Nasal cavity respiratory epithelium epithelial cell of viscerocranial mucosa (primary cell): Measurements from ENCODE around the gene FEM1C. TPM values are rescaled to one million over a fixed set of nuclear protein-coding genes. Genes with fewer than 3 reads are reported as not detected.

Source experiments
- total RNA-seq: library from RNA; depleted of rRNA; stranded (reverse); fragments of >200 nt; gene quantifications from 2 replicates; pipeline ENCODE4 v1.2.3, GENCODE V29; 2014

Gene FEM1C, protein sequence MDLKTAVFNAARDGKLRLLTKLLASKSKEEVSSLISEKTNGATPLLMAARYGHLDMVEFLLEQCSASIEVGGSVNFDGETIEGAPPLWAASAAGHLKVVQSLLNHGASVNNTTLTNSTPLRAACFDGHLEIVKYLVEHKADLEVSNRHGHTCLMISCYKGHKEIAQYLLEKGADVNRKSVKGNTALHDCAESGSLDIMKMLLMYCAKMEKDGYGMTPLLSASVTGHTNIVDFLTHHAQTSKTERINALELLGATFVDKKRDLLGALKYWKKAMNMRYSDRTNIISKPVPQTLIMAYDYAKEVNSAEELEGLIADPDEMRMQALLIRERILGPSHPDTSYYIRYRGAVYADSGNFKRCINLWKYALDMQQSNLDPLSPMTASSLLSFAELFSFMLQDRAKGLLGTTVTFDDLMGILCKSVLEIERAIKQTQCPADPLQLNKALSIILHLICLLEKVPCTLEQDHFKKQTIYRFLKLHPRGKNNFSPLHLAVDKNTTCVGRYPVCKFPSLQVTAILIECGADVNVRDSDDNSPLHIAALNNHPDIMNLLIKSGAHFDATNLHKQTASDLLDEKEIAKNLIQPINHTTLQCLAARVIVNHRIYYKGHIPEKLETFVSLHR
- total RNA-seq, result 19.8 and 24.2 TPM in 2 replicates

DNA sequence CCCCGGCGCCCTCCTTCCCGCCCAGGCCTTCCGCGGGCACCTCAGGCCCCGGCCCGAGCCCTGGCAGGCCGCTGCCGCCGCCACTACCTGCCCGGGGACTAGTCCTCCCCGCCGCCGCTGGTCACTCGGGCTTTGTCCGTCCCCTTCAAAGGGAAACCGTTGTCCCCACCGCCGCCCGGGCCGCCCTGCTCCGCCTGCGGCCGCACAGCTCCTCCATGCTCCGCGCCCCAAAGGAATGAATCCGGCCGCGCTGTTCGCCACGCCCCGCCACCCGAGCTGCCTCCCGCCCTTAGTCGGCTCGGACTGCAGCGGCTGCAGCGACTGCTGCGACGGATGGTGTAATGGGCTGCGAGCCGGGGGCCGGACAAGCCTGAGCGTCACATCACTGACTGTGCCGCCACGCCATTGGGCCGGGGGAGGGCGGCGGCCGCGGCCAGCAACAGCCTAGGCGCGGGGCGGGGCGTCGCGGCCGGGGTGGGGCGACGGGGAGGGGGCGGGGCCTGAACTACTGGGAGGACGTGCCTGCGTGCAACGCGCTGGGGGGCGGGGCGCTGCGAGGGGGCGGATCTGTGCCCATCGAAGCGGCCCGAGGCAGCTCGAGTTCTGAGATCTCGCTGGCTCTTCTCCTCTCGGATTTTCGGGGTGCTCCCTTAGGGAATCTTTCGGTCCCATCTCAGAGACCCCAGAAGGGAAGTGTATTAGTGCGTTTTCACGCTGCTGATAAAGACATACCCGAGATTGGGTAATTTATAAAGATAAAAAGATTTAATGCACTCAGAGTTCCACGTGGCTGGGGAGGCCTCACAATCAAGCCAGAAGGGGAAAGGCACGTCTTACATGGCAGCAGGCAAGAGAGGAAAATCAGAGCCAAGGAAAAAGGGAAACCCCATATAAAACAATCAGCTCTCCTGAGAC, at the start of gene FEM1C:
Gene FEM1C, minus strand, starts transcription at position 340 of the 915 bp plus-strand sequence. CDS start 1,282 bp downstream, outside the sequence.

Other genes starting within 250 kb of the FEM1C start
- gene CCDC112, start 248.1 kb downstream of the FEM1C start, total RNA-seq, result 6.5 and 7.0 TPM in 2 replicates
- under 0.01 and 0.50 TPM in 2 replicates for gene TICAM2, start 57.7 kb upstream of the FEM1C start, total RNA-seq
- gene TMED7, start 81.3 kb upstream of the FEM1C start, total RNA-seq, result 93.0 and 118 TPM in 2 replicates